ENCODE data around the gene RAB24.

DNA sequence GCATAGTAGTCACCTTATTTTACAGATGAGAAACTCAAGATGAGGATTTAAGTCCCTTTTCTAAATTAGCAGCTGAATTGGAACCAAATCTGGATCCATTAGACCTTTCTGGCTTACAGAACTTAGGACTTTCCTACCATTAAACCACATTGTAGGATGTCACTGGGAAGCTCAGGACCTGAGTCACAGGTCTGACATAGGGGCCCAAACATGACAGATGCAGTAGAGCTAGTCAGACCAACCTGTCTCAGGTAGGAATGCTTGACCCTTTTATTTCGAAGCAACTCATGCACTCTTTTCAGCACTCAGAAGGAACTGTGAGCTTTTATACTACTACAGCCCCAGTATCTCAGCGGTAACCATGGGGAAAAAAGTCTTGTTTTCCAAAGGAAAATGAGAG is 2.6 kb downstream of the RAB24 start:
- TF ChIP-seq CTCF (IDR thresholded peaks at IDR 0.05): no peak
- TF ChIP-seq POLR2A (IDR thresholded peaks at IDR 0.05): no peak
